ENCODE results near the gene CSNK1G2. TPM values are rescaled to one million over a fixed set of nuclear protein-coding genes. Genes with fewer than 3 reads are reported as not detected.

The CSNK1G2 gene
- total RNA-seq, 3 donors from 2014 or later: 31.5 to 76.7 (median 68.2) TPM

- no peaks in the 10 kb centered on the region for H3K36me3 ChIP-seq
- no peak overlapping the region for H3K4me3 ChIP-seq
- peaks cover 0 to 7% of the 10 kb centered on the region in 2 donors for H3K9me3 ChIP-seq
- intact Hi-C loops (cut with DNase I; ENCODE audit: low total_unique reads): loop anchor here (10.0 kb wide), 1 partner anchor 129 kb away; no protein-coding TSS in a partner anchor
- no peaks in the 10 kb centered on the region for H3K27me3 ChIP-seq
- H3K27ac ChIP-seq: no peak overlapping the region
- TF ChIP-seq POLR2AphosphoS5 (IDR thresholded peaks at IDR 0.05): no peak
- TF ChIP-seq, protein P1, sequence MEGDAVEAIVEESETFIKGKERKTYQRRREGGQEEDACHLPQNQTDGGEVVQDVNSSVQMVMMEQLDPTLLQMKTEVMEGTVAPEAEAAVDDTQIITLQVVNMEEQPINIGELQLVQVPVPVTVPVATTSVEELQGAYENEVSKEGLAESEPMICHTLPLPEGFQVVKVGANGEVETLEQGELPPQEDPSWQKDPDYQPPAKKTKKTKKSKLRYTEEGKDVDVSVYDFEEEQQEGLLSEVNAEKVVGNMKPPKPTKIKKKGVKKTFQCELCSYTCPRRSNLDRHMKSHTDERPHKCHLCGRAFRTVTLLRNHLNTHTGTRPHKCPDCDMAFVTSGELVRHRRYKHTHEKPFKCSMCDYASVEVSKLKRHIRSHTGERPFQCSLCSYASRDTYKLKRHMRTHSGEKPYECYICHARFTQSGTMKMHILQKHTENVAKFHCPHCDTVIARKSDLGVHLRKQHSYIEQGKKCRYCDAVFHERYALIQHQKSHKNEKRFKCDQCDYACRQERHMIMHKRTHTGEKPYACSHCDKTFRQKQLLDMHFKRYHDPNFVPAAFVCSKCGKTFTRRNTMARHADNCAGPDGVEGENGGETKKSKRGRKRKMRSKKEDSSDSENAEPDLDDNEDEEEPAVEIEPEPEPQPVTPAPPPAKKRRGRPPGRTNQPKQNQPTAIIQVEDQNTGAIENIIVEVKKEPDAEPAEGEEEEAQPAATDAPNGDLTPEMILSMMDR (IDR thresholded peaks at IDR 0.05): no peak
- no peak for TF ChIP-seq POLR2A (IDR thresholded peaks at IDR 0.05)
- no peak for DNase-seq (ENCODE audit: low spot score in 2 of 2)
- H3K4me1 ChIP-seq: no peaks in the 10 kb centered on the region
These were observed 5.3 kb upstream of the CSNK1G2 start for GRCh38 chr19:1935484-1936208.

DNA sequence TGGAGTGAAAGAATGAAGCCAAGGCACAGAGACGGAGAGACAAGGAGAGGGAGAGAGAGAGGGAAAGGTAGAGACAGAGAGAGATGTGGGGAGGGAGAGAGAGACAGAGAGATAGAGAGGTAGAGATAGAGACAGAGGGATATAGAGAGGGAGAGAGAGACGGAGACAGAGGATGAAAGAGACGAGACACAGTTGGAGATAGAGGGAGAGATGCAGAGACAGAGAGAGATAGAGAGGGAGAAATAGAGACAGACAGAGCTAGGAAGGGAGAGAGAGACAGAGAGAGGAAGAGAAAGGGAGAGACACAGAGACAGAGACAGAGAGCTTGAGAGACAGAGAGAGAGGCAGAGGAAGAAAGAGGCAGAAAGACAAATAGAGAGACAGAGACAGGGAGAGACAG lies 4.5 kb upstream of the CSNK1G2 start:
- DNase-seq (ENCODE audit: low spot score in 2 of 2): no peak
- no peak overlapping the region for H3K27ac ChIP-seq
- intact Hi-C loops (cut with DNase I; ENCODE audit: low total_unique reads): loop anchor here (10.0 kb wide), 1 partner anchor 128 kb away; no protein-coding TSS in a partner anchor
- TF ChIP-seq, protein P1 (IDR thresholded peaks at IDR 0.05): no peak
- no peak for TF ChIP-seq POLR2A (IDR thresholded peaks at IDR 0.05)
- TF ChIP-seq POLR2AphosphoS5 (IDR thresholded peaks at IDR 0.05): no peak
- no peaks in the 10 kb centered on the region for H3K27me3 ChIP-seq
- no peaks in the 10 kb centered on the region for H3K36me3 ChIP-seq
- H3K4me1 ChIP-seq: no peaks in the 10 kb centered on the region
- H3K9me3 ChIP-seq: peaks cover 0 to 7% of the 10 kb centered on the region in 2 donors
- no peak overlapping the region for H3K4me3 ChIP-seq

- DNase-seq (ENCODE audit: low spot score in 2 of 2): no peak
- intact Hi-C loops (cut with DNase I; ENCODE audit: low total_unique reads): loop anchor here (10.0 kb wide), 1 partner anchor 128 kb away; no protein-coding TSS in a partner anchor
- TF ChIP-seq POLR2A (IDR thresholded peaks at IDR 0.05) (no peak), POLR2AphosphoS5 (IDR thresholded peaks at IDR 0.05) (no peak)
- TF ChIP-seq, protein P1 (IDR thresholded peaks at IDR 0.05): no peak
- Histone ChIP-seq H3K27me3 (no peaks in the 10 kb centered on the region), H3K9me3 (peaks cover 0 to 6% of the 10 kb centered on the region in 2 donors), H3K27ac (no peak overlapping the region), H3K4me1 (no peaks in the 10 kb centered on the region), H3K36me3 (no peaks in the 10 kb centered on the region), H3K4me3 (no peak overlapping the region)
These were observed 3.9 kb upstream of the CSNK1G2 start for GRCh38 chr19:1936916-1937610.

GRCh38 chr19:1938071-1938470 lies 2.9 kb upstream of the CSNK1G2 start:
- Histone ChIP-seq H3K9me3 (no peaks in the 10 kb centered on the region), H3K4me1 (peaks cover 6% of the 10 kb centered on the region in 2 donors), H3K36me3 (no peaks in the 10 kb centered on the region), H3K27ac (no peak overlapping the region), H3K27me3 (no peaks in the 10 kb centered on the region), H3K4me3 (no peak overlapping the region)
- DNase-seq (ENCODE audit: low spot score in 2 of 2): no peak
- TF ChIP-seq POLR2AphosphoS5 (IDR thresholded peaks at IDR 0.05): no peak
- intact Hi-C loops (cut with DNase I; ENCODE audit: low total_unique reads): loop anchor here (10.0 kb wide), 1 partner anchor 127 kb away; no protein-coding TSS in a partner anchor

DNA sequence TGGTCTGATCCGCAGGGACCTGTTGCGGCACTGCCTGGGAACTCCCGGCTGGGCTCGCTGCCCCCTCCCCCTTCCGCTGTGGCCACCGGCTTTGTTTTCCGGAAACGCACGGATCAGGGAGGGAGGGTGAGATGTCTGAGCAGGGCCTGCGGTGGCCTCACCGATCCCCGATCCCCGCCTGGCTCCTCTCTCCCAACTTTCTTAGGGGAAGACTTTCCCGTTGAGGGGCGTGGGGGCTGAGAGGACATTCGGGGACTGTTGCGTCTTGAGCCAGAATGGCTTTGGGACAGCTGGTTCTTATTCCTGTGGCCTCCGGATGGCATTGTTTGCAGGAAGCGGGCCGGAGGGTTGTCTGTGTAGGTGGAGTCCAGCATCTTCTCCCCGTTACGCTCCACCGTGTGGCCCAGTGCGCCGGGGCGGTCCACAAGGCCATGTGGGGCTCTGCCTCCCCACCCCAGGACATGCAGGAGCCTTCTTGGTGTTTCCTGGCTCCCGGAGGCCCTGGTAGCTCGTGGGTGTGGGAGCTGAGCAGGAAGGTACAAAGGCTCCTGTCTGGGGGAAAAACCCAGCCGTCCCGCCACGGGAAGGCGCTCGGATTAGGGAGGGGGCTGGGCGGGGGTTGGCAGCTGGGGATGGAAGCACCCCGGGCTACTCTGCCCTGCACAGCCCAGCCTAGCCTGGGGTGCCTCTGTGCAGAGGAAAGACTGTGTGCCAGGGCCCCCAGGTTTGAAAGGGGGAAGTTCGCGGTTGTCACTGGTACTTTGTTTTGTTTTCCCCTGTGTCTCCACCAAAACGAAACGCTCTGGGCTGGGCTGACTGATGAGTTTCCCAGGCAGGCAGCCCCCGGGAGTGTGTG lies 1.3 kb downstream of the CSNK1G2 start:
- Histone ChIP-seq H3K27me3 (no peaks in the 10 kb centered on the region), H3K27ac (peak overlapping the region; percentile 90 to 97), H3K36me3 (no peaks in the 10 kb centered on the region), H3K4me1 (peaks cover 8 to 15% of the 10 kb centered on the region in 2 donors), H3K9me3 (no peaks in the 10 kb centered on the region), H3K4me3 (peak overlapping the region; percentile 71 to 81 (median 78))
- peak; percentile 76 to 81 for DNase-seq (ENCODE audit: low spot score in 2 of 2)
- peak; percentile 47 to 61 (median 61) for TF ChIP-seq POLR2AphosphoS5 (IDR thresholded peaks at IDR 0.05)
- TF ChIP-seq POLR2A (IDR thresholded peaks at IDR 0.05): no peak
- intact Hi-C loops (cut with DNase I; ENCODE audit: low total_unique reads): no loop called here
